Type B pancreatic cell (in vitro differentiated cells): Measurements from ENCODE around the gene EYA3. TPM values are rescaled to one million over a fixed set of nuclear protein-coding genes. Genes with fewer than 3 reads are reported as not detected.
A peak's percentile ranks its signal among the peaks of the same experiment; 100 is the strongest.

ENCODE experiments used
- DNase-seq: peaks from one replicate; pipeline ENCODE4 v3.0.0; 2021; ENCODE audit warnings: mixed read lengths; ENCODE audit not compliant: unreplicated experiment; ENCODE audit errors: extremely low spot score
- H3K27ac Mint-ChIP-seq: 2 replicates; pipeline ENCODE4 v1.8.0; 2021; ENCODE audit warnings: mild to moderate bottlenecking, mixed read lengths
- H3K27me3 Mint-ChIP-seq: 2 replicates; pipeline ENCODE4 v1.8.0; 2021; ENCODE audit warnings: mixed read lengths
- H3K36me3 Mint-ChIP-seq: 2 replicates; pipeline ENCODE4 v1.8.0; 2021; ENCODE audit warnings: mixed read lengths
- H3K4me1 Mint-ChIP-seq: one replicate; pipeline ENCODE4 v1.8.0; 2021; ENCODE audit warnings: mixed read lengths; ENCODE audit not compliant: unreplicated experiment
- H3K4me3 Mint-ChIP-seq: 2 replicates; pipeline ENCODE4 v1.8.0; 2021; ENCODE audit warnings: mild to moderate bottlenecking, mixed read lengths
- H3K9me3 Mint-ChIP-seq: 2 replicates; pipeline ENCODE4 v1.8.0; 2021; ENCODE audit warnings: mixed read lengths
- CTCF ChIP-seq: fragments of 200-600 bp; sonication (generic); conservative IDR thresholded peaks from 2 replicates; pipeline ENCODE4 v1.5.0; 2021; ENCODE audit warnings: antibody characterized with exemption, mild to moderate bottlenecking
- total RNA-seq: library from RNA; stranded (reverse); gene quantifications from 2 replicates; pipeline ENCODE4 v1.2.1, GENCODE V29; 2021; ENCODE audit warnings: low replicate concordance

EYA3 gene
- total RNA-seq, 1 donor from 2014 or later: 35.4 TPM

- Mint-ChIP-seq H3K4me3 (no peak overlapping the region), H3K27me3 (no peaks in the 10 kb centered on the region), H3K4me1 (no peaks in the 10 kb centered on the region), H3K27ac (no peak overlapping the region), H3K9me3 (no peaks in the 10 kb centered on the region), H3K36me3 (no peaks in the 10 kb centered on the region)
- TF ChIP-seq CTCF: no peak
- no peak for DNase-seq
These were observed 139.4 kb downstream of the EYA3 start for GRCh38 chr1:27949027-27949426.

- no peak for DNase-seq
- Mint-ChIP-seq H3K4me1 (no peaks in the 10 kb centered on the region), H3K36me3 (no peaks in the 10 kb centered on the region), H3K9me3 (no peaks in the 10 kb centered on the region), H3K27me3 (no peaks in the 10 kb centered on the region), H3K27ac (no peak overlapping the region), H3K4me3 (no peak overlapping the region)
- TF ChIP-seq CTCF: no peak
These were observed 143.4 kb downstream of the EYA3 start for GRCh38 chr1:27945020-27945419.

GRCh38 chr1:27941671-27942540 lies 146.5 kb downstream of the EYA3 start:
- no peak for TF ChIP-seq CTCF
- Mint-ChIP-seq H3K4me1 (no peaks in the 10 kb centered on the region), H3K4me3 (no peak overlapping the region), H3K27me3 (peaks cover 10% of the 10 kb centered on the region), H3K36me3 (no peaks in the 10 kb centered on the region), H3K9me3 (no peaks in the 10 kb centered on the region), H3K27ac (no peak overlapping the region)
- no peak for DNase-seq

- no peak for DNase-seq
- Mint-ChIP-seq H3K27ac (no peak overlapping the region), H3K27me3 (peaks cover 10% of the 10 kb centered on the region), H3K4me3 (no peak overlapping the region), H3K9me3 (no peaks in the 10 kb centered on the region), H3K36me3 (no peaks in the 10 kb centered on the region), H3K4me1 (no peaks in the 10 kb centered on the region)
- no peak for TF ChIP-seq CTCF
These were observed 147.4 kb downstream of the EYA3 start for GRCh38 chr1:27940870-27941560.

GRCh38 chr1:27940297-27940696 lies 148.1 kb downstream of the EYA3 start:
- peak; percentile 50 for TF ChIP-seq CTCF
- H3K4me1 Mint-ChIP-seq: peaks cover 6% of the 10 kb centered on the region
- peaks cover 18% of the 10 kb centered on the region for H3K27me3 Mint-ChIP-seq
- H3K9me3 Mint-ChIP-seq: no peaks in the 10 kb centered on the region
- no peak overlapping the region for H3K4me3 Mint-ChIP-seq
- DNase-seq: no peak
- no peak overlapping the region for H3K27ac Mint-ChIP-seq
- no peaks in the 10 kb centered on the region for H3K36me3 Mint-ChIP-seq
